HEK293 (cell line): ENCODE measurements around the gene THBS3.

Experiments
- CTCF ChIA-PET: fragments of 350-600 bp; formaldehyde crosslinking; extraction: SDS; loops from one replicate; lab custom pipeline; 2021; ENCODE audit warnings: antibody characterized with exemption; lab: Yijun Ruan, JAX
- POLR2A ChIA-PET: fragments of 300-600 bp; formaldehyde crosslinking; extraction: SDS; loops from one replicate; lab custom pipeline; 2020; ENCODE audit warnings: antibody characterized with exemption, inconsistent platforms; lab: Yijun Ruan, JAX
- H3K27ac ChIP-seq: fragments of 200-500 bp; sonication (Bioruptor generic); 2 replicates; pipeline ENCODE4 v1.5.1; 2014; ENCODE audit warnings: low read depth, low read length, control low read depth, inconsistent platforms; ENCODE audit errors: extremely low read depth
- H3K36me3 ChIP-seq, 2 experiments: fragments of 200-500 bp in 1 of 2; sonication (Bioruptor generic) in 1 of 2; 1 replicate in 1 of 2; 2 replicates in 1 of 2; pipeline ENCODE4 v1.5.1; 2014 to 2017; ENCODE audit warnings: inconsistent platforms in 2 of 2, low read length in 2 of 2; ENCODE audit not compliant: control insufficient read depth in 2 of 2, insufficient read depth in 1 of 2
- H3K4me1 ChIP-seq: fragments of 200-500 bp; sonication (Bioruptor generic); 2 replicates; pipeline ENCODE4 v1.5.1; 2014; ENCODE audit warnings: mild to moderate bottlenecking, low read length, inconsistent platforms; ENCODE audit not compliant: control insufficient read depth, insufficient read depth
- H3K4me3 ChIP-seq: 2 replicates; pipeline ENCODE4 v1.5.1; 2011; ENCODE audit warnings: low read depth, mild to moderate bottlenecking, control low read depth, low read length, moderate library complexity
- H3K9me3 ChIP-seq: fragments of 200-500 bp; sonication (Bioruptor generic); 2 replicates; pipeline ENCODE4 v1.5.1; 2014; ENCODE audit warnings: low read depth, low read length, inconsistent platforms; ENCODE audit not compliant: control insufficient read depth, insufficient read depth
- KLF10 ChIP-seq: fragments of 450-650 bp; IDR thresholded peaks from 2 replicates; pipeline ENCODE4 v1.5.1; 2018; ENCODE audit warnings: missing biosample characterization, mild to moderate bottlenecking, missing genetic modification characterization
- KLF7 ChIP-seq: fragments of 450-650 bp; formaldehyde crosslinking; IDR thresholded peaks from 2 replicates; pipeline ENCODE4 v1.5.1; 2016; ENCODE audit warnings: missing biosample characterization, missing genetic modification characterization, borderline replicate concordance
- KLF8 ChIP-seq: fragments of 450-650 bp; formaldehyde crosslinking; IDR thresholded peaks from 2 replicates; pipeline ENCODE4 v1.5.1; 2016; ENCODE audit warnings: missing biosample characterization, missing genetic modification characterization
- OSR2 ChIP-seq: fragments of 450-650 bp; formaldehyde crosslinking; IDR thresholded peaks from 2 replicates; pipeline ENCODE4 v1.5.1; 2016; ENCODE audit warnings: missing biosample characterization, missing genetic modification characterization
- TCF7L2 ChIP-seq: IDR thresholded peaks from 2 replicates; pipeline ENCODE4 v1.6.1; 2011; ENCODE audit warnings: low read depth, mild to moderate bottlenecking, inconsistent platforms, low read length, moderate library complexity, borderline replicate concordance
- ZBTB20 ChIP-seq: fragments of 450-650 bp; formaldehyde crosslinking; IDR thresholded peaks from 2 replicates; pipeline ENCODE4 v1.5.1; 2016; ENCODE audit warnings: missing biosample characterization, missing genetic modification characterization
- ZBTB48 ChIP-seq: fragments of 450-650 bp; formaldehyde crosslinking; IDR thresholded peaks from 2 replicates; pipeline ENCODE4 v1.5.1; 2016; ENCODE audit warnings: missing biosample characterization, missing genetic modification characterization
- ZBTB6 ChIP-seq: fragments of 450-650 bp; formaldehyde crosslinking; IDR thresholded peaks from 2 replicates; pipeline ENCODE4 v1.5.1; 2017; ENCODE audit warnings: missing biosample characterization, missing genetic modification characterization
- ZFHX2 ChIP-seq: fragments of 450-650 bp; formaldehyde crosslinking; conservative IDR thresholded peaks from 2 replicates; pipeline ENCODE4 v1.5.1; 2016; ENCODE audit warnings: missing biosample characterization, missing genetic modification characterization
- ZFP69B ChIP-seq: fragments of 450-650 bp; formaldehyde crosslinking; IDR thresholded peaks from 2 replicates; pipeline ENCODE4 v1.5.1; 2016; ENCODE audit warnings: missing biosample characterization, missing genetic modification characterization
- ZIC2 ChIP-seq: fragments of 450-650 bp; formaldehyde crosslinking; IDR thresholded peaks from 2 replicates; pipeline ENCODE4 v1.5.1; 2016; ENCODE audit warnings: missing biosample characterization, missing genetic modification characterization
- ZNF10 ChIP-seq: fragments of 450-650 bp; formaldehyde crosslinking; IDR thresholded peaks from 2 replicates; pipeline ENCODE4 v1.5.1; 2017; ENCODE audit warnings: missing biosample characterization, missing genetic modification characterization
- ZNF146 ChIP-seq: fragments of 450-650 bp; formaldehyde crosslinking; IDR thresholded peaks from 2 replicates; pipeline ENCODE4 v1.5.1; 2016; ENCODE audit warnings: missing biosample characterization, missing genetic modification characterization
- ZNF211 ChIP-seq: fragments of 450-650 bp; formaldehyde crosslinking; IDR thresholded peaks from 2 replicates; pipeline ENCODE4 v1.5.1; 2016; ENCODE audit warnings: low read depth, missing biosample characterization, missing genetic modification characterization
- ZNF23 ChIP-seq: fragments of 450-650 bp; formaldehyde crosslinking; IDR thresholded peaks from 2 replicates; pipeline ENCODE4 v1.5.1; 2016; ENCODE audit warnings: missing biosample characterization, missing genetic modification characterization, borderline replicate concordance
- ZNF394 ChIP-seq: fragments of 450-650 bp; formaldehyde crosslinking; IDR thresholded peaks from 2 replicates; pipeline ENCODE4 v1.5.1; 2016; ENCODE audit warnings: missing biosample characterization, missing genetic modification characterization, mild to moderate bottlenecking, moderate library complexity, borderline replicate concordance
- ZNF398 ChIP-seq: fragments of 450-650 bp; formaldehyde crosslinking; IDR thresholded peaks from 2 replicates; pipeline ENCODE4 v1.5.1; 2017; ENCODE audit warnings: missing biosample characterization, missing genetic modification characterization
- ZNF48 ChIP-seq: fragments of 450-650 bp; formaldehyde crosslinking; IDR thresholded peaks from 2 replicates; pipeline ENCODE4 v1.5.1; 2016; ENCODE audit warnings: missing biosample characterization, missing genetic modification characterization
- ZNF518A ChIP-seq: fragments of 450-650 bp; formaldehyde crosslinking; conservative IDR thresholded peaks from 2 replicates; pipeline ENCODE4 v1.5.1; 2016; ENCODE audit warnings: low read depth, missing biosample characterization, missing genetic modification characterization
- ZNF558 ChIP-seq: fragments of 450-650 bp; formaldehyde crosslinking; IDR thresholded peaks from 2 replicates; pipeline ENCODE4 v1.5.1; 2016; ENCODE audit warnings: missing biosample characterization, missing genetic modification characterization
- ZNF560 ChIP-seq: fragments of 450-650 bp; formaldehyde crosslinking; IDR thresholded peaks from 2 replicates; pipeline ENCODE4 v1.5.1; 2017; ENCODE audit warnings: missing biosample characterization, missing genetic modification characterization, borderline replicate concordance
- ZNF777 ChIP-seq: fragments of 450-650 bp; formaldehyde crosslinking; IDR thresholded peaks from 2 replicates; pipeline ENCODE4 v1.5.1; 2017; ENCODE audit warnings: missing biosample characterization, missing genetic modification characterization, borderline replicate concordance
- ZSCAN5A ChIP-seq: fragments of 450-650 bp; formaldehyde crosslinking; IDR thresholded peaks from 2 replicates; pipeline ENCODE4 v1.5.1; 2016; ENCODE audit warnings: missing biosample characterization, missing genetic modification characterization

The THBS3 gene

GRCh38 chr1:155174324-155175280, 33.1 kb downstream of the THBS3 start (continued):
- no peak for TF ChIP-seq ZNF23 (tag by site-specific recombination)
- TF ChIP-seq, all 188 proteins: peak for 5

GRCh38 chr1:155173478-155174323, 34.0 kb downstream of the THBS3 start, which contains the start of gene TRIM46:
Gene TRIM46, plus strand, starts transcription at chr1:155173849. Its CDS starts 118 bp downstream, at chr1:155173967.
- Histone ChIP-seq H3K4me1 (no peaks in the 10 kb centered on the region), H3K4me3 (peak within 1 kb of the TSS; percentile 70), H3K27ac (peak within 1 kb of the TSS; percentile 52; the same call in 1 of the 2 replicates), H3K9me3 (no peaks in the 10 kb centered on the region), H3K36me3 (peaks cover 5 to 27% of the 10 kb centered on the region in 2 experiments; a peak in 2 of 3 replicates)
- ChIA-PET POLR2A (interaction anchor here (0.7 to 3.1 kb wide), 20 partner anchors 9 to 436 kb away, joined by 3 to 17 read pairs (median 5); partner anchors contain the start of genes ADAM15, EFNA1, SCAMP3 and SLC50A1), CTCF (interaction anchor here (0.5 to 12.2 kb wide), 41 partner anchors 9 to 648 kb away, joined by 3 to 439 read pairs (median 5); partner anchors contain the start of genes DPM3, EFNA1, MTX1 and SLC50A1)
- TF ChIP-seq ZNF146 (tag by site-specific recombination) (peak; percentile 22; the same call in 1 of the 2 replicates), ZBTB6 (tag by site-specific recombination) (0 out of 2 replicates have a peak, but pooled peaks have one; percentile 22), ZNF10 (no peak), KLF8 (tag by site-specific recombination) (peak; percentile 9), ZNF394 (peak; percentile 63; the same call in 1 of the 2 replicates), OSR2 (no peak; the same call in 1 of the 2 replicates), ZSCAN5A (tag by site-specific recombination) (no peak), ZBTB20 (tag by site-specific recombination) (peak; percentile 75), ZBTB48 (tag by site-specific recombination) (0 out of 2 replicates have a peak, but pooled peaks have one; percentile 11), ZFHX2 (peak; percentile 45), KLF7 (tag by site-specific recombination) (peak; percentile 95; the same call in 1 of the 2 replicates), ZIC2 (tag by site-specific recombination) (peak; percentile 83), ZNF48 (tag by site-specific recombination) (no peak), KLF10 (peak; percentile 40), TCF7L2 (no peak), ZNF518A (tag by site-specific recombination) (no peak), ZFP69B (tag by site-specific recombination) (0 out of 2 replicates have a peak, but pooled peaks have one; percentile 17), ZNF777 (tag by site-specific recombination) (peak; percentile 89), ZNF560 (no peak), ZNF211 (no peak), ZNF558 (tag by site-specific recombination) (0 out of 2 replicates have a peak, but pooled peaks have one; percentile 39), ZNF398 (tag by site-specific recombination) (peak; percentile 10; the same call in 1 of the 2 replicates)
